ENCODE measurements around the gene PAOX.

- TF ChIP-seq CTCF (conservative IDR thresholded peaks at IDR 0.05 in 1 of 2, IDR thresholded peaks at IDR 0.05 in 1 of 2; ENCODE audit: low read depth in 1 of 2, low read length in 2 of 2): no peak
- TF ChIP-seq EZH2 (IDR thresholded peaks at IDR 0.05; ENCODE audit: low read length, missing control alignments): no peak
Observed at GRCh38 chr10:133377818-133378250, 1.2 kb upstream of the PAOX start.
